BLaER1 treated with 17β-estradiol and CSF1 and Interleukin-3, amounts not matched to agents 10 nM and 100 nM (cell line): ENCODE data around the gene CKS2.

Source experiments
- H3K27ac ChIP-seq, 11 experiments: shearing (Covaris generic); formaldehyde crosslinking; 2 replicates each; pipeline ENCODE4 v1.8.1; 2022
- H3K27me3 ChIP-seq, 11 experiments: shearing (Covaris generic); formaldehyde crosslinking; 2 replicates each; pipeline ENCODE4 v1.8.1; 2022
- H3K36me3 ChIP-seq, 11 experiments: shearing (Covaris generic); formaldehyde crosslinking; 2 replicates each; pipeline ENCODE4 v1.8.1; 2022
- H3K4me1 ChIP-seq, 10 experiments: shearing (Covaris generic); formaldehyde crosslinking; 2 replicates each; pipeline ENCODE4 v1.8.1; 2022
- H3K4me2 ChIP-seq, 11 experiments: shearing (Covaris generic); formaldehyde crosslinking; 2 replicates each; pipeline ENCODE4 v1.8.1; 2022
- H3K4me3 ChIP-seq, 10 experiments: shearing (Covaris generic); formaldehyde crosslinking; 2 replicates each; pipeline ENCODE4 v1.8.1; 2022
- H3K9ac ChIP-seq, 11 experiments: shearing (Covaris generic); formaldehyde crosslinking; 2 replicates each; pipeline ENCODE4 v1.8.1; 2022
- H3K9me3 ChIP-seq, 11 experiments: shearing (Covaris generic); formaldehyde crosslinking; replicated peaks in 1 of 11; 2 replicates each; pipeline ENCODE4 v1.8.1; 2022
- H4K20me1 ChIP-seq, 11 experiments: shearing (Covaris generic); formaldehyde crosslinking; 2 replicates each; pipeline ENCODE4 v1.8.1; 2022
- Cebpa-rat ChIP-seq, 11 experiments: shearing (Covaris generic); IDR thresholded peaks; 2 replicates each; pipeline ENCODE4 v1.8.1; 2022

The CKS2 gene

GRCh38 chr9:89350988-89351557 is 40.1 kb downstream of the CKS2 start:
- peaks cover 99 to 100% (median 100%) of the 10 kb centered on the region in 11 experiments for H3K36me3 ChIP-seq
- peaks cover 0 to 12% (median 0%) of the 10 kb centered on the region in 10 experiments; a peak in 5 of 20 replicates for H3K4me1 ChIP-seq
- TF ChIP-seq Cebpa-rat (IDR thresholded peaks at IDR 0.05) = no peak

GRCh38 chr9:89351584-89352300 is 40.7 kb downstream of the CKS2 start:
- Histone ChIP-seq H3K36me3 (peaks cover 99 to 100% (median 100%) of the 10 kb centered on the region in 11 experiments), H3K9ac (no peak overlapping the region), H3K27ac (no peak overlapping the region), H3K4me1 (peaks cover 0 to 12% (median 0%) of the 10 kb centered on the region in 10 experiments; a peak in 5 of 20 replicates), H3K27me3 (no peaks in the 10 kb centered on the region), H3K9me3 (no peaks in the 10 kb centered on the region), H4K20me1 (peaks cover 0 to 68% (median 20%) of the 10 kb centered on the region in 11 experiments; a peak in 12 of 22 replicates), H3K4me2 (peak overlapping the region in 1 of 11 experiments; percentile 35; a peak in 1 of 22 replicates), H3K4me3 (no peak overlapping the region)
- no peak for TF ChIP-seq Cebpa-rat (IDR thresholded peaks at IDR 0.05)

More at GRCh38 chr9:89350988-89351557, 40.1 kb downstream of the CKS2 start:
- no peak overlapping the region for H3K9ac ChIP-seq
- no peak overlapping the region for H3K4me2 ChIP-seq
- H4K20me1 ChIP-seq = peaks cover 0 to 61% (median 20%) of the 10 kb centered on the region in 11 experiments; a peak in 11 of 22 replicates
- no peaks in the 10 kb centered on the region for H3K9me3 ChIP-seq
- no peaks in the 10 kb centered on the region for H3K27me3 ChIP-seq
- H3K4me3 ChIP-seq = no peak overlapping the region
- no peak overlapping the region for H3K27ac ChIP-seq

- Histone ChIP-seq H3K36me3 (peaks cover 99 to 100% (median 100%) of the 10 kb centered on the region in 11 experiments), H3K27me3 (no peaks in the 10 kb centered on the region), H3K9me3 (no peaks in the 10 kb centered on the region), H3K4me3 (no peak overlapping the region), H3K4me1 (peaks cover 0 to 12% (median 0%) of the 10 kb centered on the region in 10 experiments; a peak in 5 of 20 replicates), H4K20me1 (peaks cover 0 to 74% (median 24%) of the 10 kb centered on the region in 11 experiments; a peak in 13 of 22 replicates), H3K9ac (no peak overlapping the region), H3K27ac (0 out of 22 replicates have a peak overlapping the region, but pooled peaks of 1 of the 11 experiments have one; percentile 10), H3K4me2 (peak overlapping the region in 2 of 11 experiments; percentile 10 to 35; a peak in 3 of 22 replicates)
- no peak for TF ChIP-seq Cebpa-rat (IDR thresholded peaks at IDR 0.05)
Measured at GRCh38 chr9:89352451-89352850, 41.5 kb downstream of the CKS2 start.

- Histone ChIP-seq H3K4me2 (no peak overlapping the region; a peak in 1 of 22 replicates), H3K4me3 (no peak overlapping the region), H3K9ac (no peak overlapping the region), H3K27ac (no peak overlapping the region), H3K9me3 (no peaks in the 10 kb centered on the region), H3K4me1 (peaks cover 0 to 12% (median 0%) of the 10 kb centered on the region in 10 experiments; a peak in 5 of 20 replicates), H3K27me3 (no peaks in the 10 kb centered on the region), H4K20me1 (peaks cover 0 to 78% (median 29%) of the 10 kb centered on the region in 11 experiments; a peak in 13 of 22 replicates), H3K36me3 (peaks cover 99 to 100% (median 100%) of the 10 kb centered on the region in 11 experiments)
- no peak for TF ChIP-seq Cebpa-rat (IDR thresholded peaks at IDR 0.05)
Measured at GRCh38 chr9:89352874-89353649, 42.1 kb downstream of the CKS2 start.

- no peak overlapping the region for H3K27ac ChIP-seq
- H3K4me1 ChIP-seq = peaks cover 0 to 12% (median 0%) of the 10 kb centered on the region in 10 experiments; a peak in 5 of 20 replicates
- H3K4me3 ChIP-seq = no peak overlapping the region
- no peaks in the 10 kb centered on the region for H3K9me3 ChIP-seq
- no peaks in the 10 kb centered on the region for H3K27me3 ChIP-seq
- peaks cover 0 to 81% (median 29%) of the 10 kb centered on the region in 11 experiments; a peak in 13 of 22 replicates for H4K20me1 ChIP-seq
- peaks cover 99 to 100% (median 100%) of the 10 kb centered on the region in 11 experiments for H3K36me3 ChIP-seq
- no peak for TF ChIP-seq Cebpa-rat (IDR thresholded peaks at IDR 0.05)
- no peak overlapping the region for H3K9ac ChIP-seq
- no peak overlapping the region for H3K4me2 ChIP-seq
Measured at GRCh38 chr9:89353989-89354388, 43.0 kb downstream of the CKS2 start.

GRCh38 chr9:89354471-89354870 is 43.5 kb downstream of the CKS2 start:
- peaks cover 99 to 100% (median 100%) of the 10 kb centered on the region in 11 experiments for H3K36me3 ChIP-seq
- no peak overlapping the region for H3K27ac ChIP-seq
- TF ChIP-seq Cebpa-rat (IDR thresholded peaks at IDR 0.05) = no peak
- H4K20me1 ChIP-seq = peaks cover 0 to 81% (median 29%) of the 10 kb centered on the region in 11 experiments; a peak in 13 of 22 replicates
- H3K9ac ChIP-seq = no peak overlapping the region
- H3K27me3 ChIP-seq = no peaks in the 10 kb centered on the region
- no peaks in the 10 kb centered on the region for H3K9me3 ChIP-seq
- peaks cover 0 to 12% (median 0%) of the 10 kb centered on the region in 10 experiments; a peak in 5 of 20 replicates for H3K4me1 ChIP-seq
- H3K4me3 ChIP-seq = no peak overlapping the region
- H3K4me2 ChIP-seq = no peak overlapping the region

- H3K9ac ChIP-seq = no peak overlapping the region
- no peaks in the 10 kb centered on the region for H3K9me3 ChIP-seq
- no peak for TF ChIP-seq Cebpa-rat (IDR thresholded peaks at IDR 0.05)
- H3K27me3 ChIP-seq = no peaks in the 10 kb centered on the region
- H3K4me1 ChIP-seq = peaks cover 0 to 13% (median 0%) of the 10 kb centered on the region in 10 experiments; a peak in 5 of 20 replicates
- no peak overlapping the region for H3K27ac ChIP-seq
- H4K20me1 ChIP-seq = peaks cover 0 to 77% (median 27%) of the 10 kb centered on the region in 11 experiments; a peak in 13 of 22 replicates
- H3K36me3 ChIP-seq = peaks cover 99 to 100% (median 100%) of the 10 kb centered on the region in 11 experiments
- H3K4me2 ChIP-seq = no peak overlapping the region
- H3K4me3 ChIP-seq = no peak overlapping the region
Measured at GRCh38 chr9:89356782-89357181, 45.8 kb downstream of the CKS2 start.

GRCh38 chr9:89357331-89358197 is 46.6 kb downstream of the CKS2 start:
- H3K9ac ChIP-seq = no peak overlapping the region
- no peaks in the 10 kb centered on the region for H3K9me3 ChIP-seq
- peaks cover 0 to 6% (median 0%) of the 10 kb centered on the region in 10 experiments; a peak in 2 of 20 replicates for H3K4me1 ChIP-seq
- H3K36me3 ChIP-seq = peaks cover 99 to 100% (median 100%) of the 10 kb centered on the region in 11 experiments
- no peak overlapping the region for H3K27ac ChIP-seq
- H4K20me1 ChIP-seq = peaks cover 0 to 69% (median 26%) of the 10 kb centered on the region in 11 experiments; a peak in 13 of 22 replicates
- no peak overlapping the region for H3K4me3 ChIP-seq
- H3K4me2 ChIP-seq = no peak overlapping the region
- no peaks in the 10 kb centered on the region for H3K27me3 ChIP-seq
- no peak for TF ChIP-seq Cebpa-rat (IDR thresholded peaks at IDR 0.05)
